GDM1 (cell line): ENCODE results near the gene IGF2BP1.
"Not testable (repeated sequence)": the region's sequence is repeated elsewhere in the genome, so short reads cannot be mapped to it uniquely, and the experiment has no call there.

Source experiments
- DNase-seq: peaks from one replicate; lab custom pipeline; 2025; lab: John Stamatoyannopoulos, UW

Gene IGF2BP1

GRCh38 chr17:49020609-49021008 is 23.4 kb downstream of the IGF2BP1 start:
- DNase-seq, result no peak

- DNase-seq, result no peak
These were observed 24.0 kb downstream of the IGF2BP1 start for GRCh38 chr17:49021095-49021767.

GRCh38 chr17:49021768-49022103 is 24.6 kb downstream of the IGF2BP1 start:
- no peak for DNase-seq

- no peak for DNase-seq
These were observed 25.3 kb downstream of the IGF2BP1 start for GRCh38 chr17:49022391-49022941.

- no peak for DNase-seq
These were observed 27.3 kb downstream of the IGF2BP1 start for GRCh38 chr17:49024523-49024922.

- not testable (repeated sequence) for DNase-seq
These were observed 29.3 kb downstream of the IGF2BP1 start for GRCh38 chr17:49026447-49026846.

- no peak for DNase-seq
These were observed 31.1 kb downstream of the IGF2BP1 start for GRCh38 chr17:49028271-49028670.

GRCh38 chr17:49029801-49030200 is 32.6 kb downstream of the IGF2BP1 start:
- DNase-seq, result no peak

- peak; percentile 34 for DNase-seq
These were observed 35.1 kb downstream of the IGF2BP1 start for GRCh38 chr17:49031965-49032928.

GRCh38 chr17:49035470-49036269 is 38.5 kb downstream of the IGF2BP1 start:
- peak; percentile 8 for DNase-seq

GRCh38 chr17:49036270-49036626 is 39.1 kb downstream of the IGF2BP1 start:
- no peak for DNase-seq

GRCh38 chr17:49038138-49038537 is 41.0 kb downstream of the IGF2BP1 start:
- DNase-seq, result no peak

GRCh38 chr17:49038544-49038943 is 41.4 kb downstream of the IGF2BP1 start:
- DNase-seq, result no peak

GRCh38 chr17:49039518-49039917 is 42.3 kb downstream of the IGF2BP1 start:
- not testable (repeated sequence) for DNase-seq

GRCh38 chr17:49041527-49041926 is 44.3 kb downstream of the IGF2BP1 start:
- no peak for DNase-seq

GRCh38 chr17:49045376-49045775 is 48.2 kb downstream of the IGF2BP1 start:
- DNase-seq, result no peak

- no peak for DNase-seq
These were observed 49.7 kb downstream of the IGF2BP1 start for GRCh38 chr17:49046912-49047311.

GRCh38 chr17:49049265-49049664 is 52.1 kb downstream of the IGF2BP1 start:
- no peak for DNase-seq

- no peak for DNase-seq
These were observed 53.4 kb downstream of the IGF2BP1 start for GRCh38 chr17:49050611-49051010.

- DNase-seq, result no peak
These were observed 54.1 kb downstream of the IGF2BP1 start for GRCh38 chr17:49051269-49051668.

- no peak for DNase-seq
These were observed 56.1 kb downstream of the IGF2BP1 start for GRCh38 chr17:49053171-49053829.
